GM12873 (cell line): ENCODE measurements around the gene KATNB1.

ENCODE experiments used
- TF ChIP-seq, protein P1 (sequence below): IDR thresholded peaks from 2 replicates; pipeline ENCODE4 v1.5.1; 2012; ENCODE audit warnings: low read depth, mild to moderate bottlenecking, moderate library complexity, low read length, control low read depth; ENCODE audit not compliant: insufficient read depth; ENCODE audit errors: missing control alignments

Gene KATNB1

DNA sequence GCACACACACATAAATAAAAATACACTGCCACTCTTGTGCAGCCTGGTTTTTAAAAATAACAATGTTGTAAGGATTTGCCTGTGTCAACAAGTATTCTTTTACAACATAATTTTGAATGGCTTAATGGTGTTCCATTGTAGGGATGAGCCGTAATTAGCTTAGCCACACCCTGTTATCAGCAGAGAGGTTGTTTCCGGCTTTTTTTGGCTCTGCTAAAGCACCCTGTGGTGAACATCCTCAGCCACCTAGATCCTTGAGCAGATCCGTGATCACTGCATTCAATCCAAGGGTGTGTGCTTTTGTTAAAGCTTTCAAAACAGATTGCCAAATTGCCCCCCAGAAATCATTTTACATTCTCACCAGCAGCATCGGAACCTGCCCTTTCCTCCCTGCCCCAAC, 7.0 kb downstream of the KATNB1 start:
- TF ChIP-seq, protein P1, sequence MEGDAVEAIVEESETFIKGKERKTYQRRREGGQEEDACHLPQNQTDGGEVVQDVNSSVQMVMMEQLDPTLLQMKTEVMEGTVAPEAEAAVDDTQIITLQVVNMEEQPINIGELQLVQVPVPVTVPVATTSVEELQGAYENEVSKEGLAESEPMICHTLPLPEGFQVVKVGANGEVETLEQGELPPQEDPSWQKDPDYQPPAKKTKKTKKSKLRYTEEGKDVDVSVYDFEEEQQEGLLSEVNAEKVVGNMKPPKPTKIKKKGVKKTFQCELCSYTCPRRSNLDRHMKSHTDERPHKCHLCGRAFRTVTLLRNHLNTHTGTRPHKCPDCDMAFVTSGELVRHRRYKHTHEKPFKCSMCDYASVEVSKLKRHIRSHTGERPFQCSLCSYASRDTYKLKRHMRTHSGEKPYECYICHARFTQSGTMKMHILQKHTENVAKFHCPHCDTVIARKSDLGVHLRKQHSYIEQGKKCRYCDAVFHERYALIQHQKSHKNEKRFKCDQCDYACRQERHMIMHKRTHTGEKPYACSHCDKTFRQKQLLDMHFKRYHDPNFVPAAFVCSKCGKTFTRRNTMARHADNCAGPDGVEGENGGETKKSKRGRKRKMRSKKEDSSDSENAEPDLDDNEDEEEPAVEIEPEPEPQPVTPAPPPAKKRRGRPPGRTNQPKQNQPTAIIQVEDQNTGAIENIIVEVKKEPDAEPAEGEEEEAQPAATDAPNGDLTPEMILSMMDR, result no peak

DNA sequence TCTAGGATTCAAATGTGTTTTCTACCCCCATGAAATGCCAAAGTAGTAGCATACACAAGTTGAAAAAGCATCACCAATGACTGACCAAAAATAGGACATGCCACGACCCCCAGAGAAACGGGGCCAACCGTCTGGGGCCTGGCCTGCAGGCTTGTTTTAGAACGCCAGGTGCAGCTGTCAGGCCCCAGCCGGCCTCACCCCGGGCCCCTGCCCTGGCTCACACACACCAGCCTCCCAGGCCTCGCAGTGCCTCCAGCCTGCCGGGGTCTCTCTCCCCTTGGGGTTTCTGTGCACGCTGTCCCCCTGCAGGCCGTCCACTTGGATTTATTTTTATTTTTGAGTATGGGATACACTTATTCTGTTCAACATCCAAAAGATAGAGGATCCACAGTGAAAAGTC, 7.9 kb downstream of the KATNB1 start:
- TF ChIP-seq, protein P1, result no peak

DNA sequence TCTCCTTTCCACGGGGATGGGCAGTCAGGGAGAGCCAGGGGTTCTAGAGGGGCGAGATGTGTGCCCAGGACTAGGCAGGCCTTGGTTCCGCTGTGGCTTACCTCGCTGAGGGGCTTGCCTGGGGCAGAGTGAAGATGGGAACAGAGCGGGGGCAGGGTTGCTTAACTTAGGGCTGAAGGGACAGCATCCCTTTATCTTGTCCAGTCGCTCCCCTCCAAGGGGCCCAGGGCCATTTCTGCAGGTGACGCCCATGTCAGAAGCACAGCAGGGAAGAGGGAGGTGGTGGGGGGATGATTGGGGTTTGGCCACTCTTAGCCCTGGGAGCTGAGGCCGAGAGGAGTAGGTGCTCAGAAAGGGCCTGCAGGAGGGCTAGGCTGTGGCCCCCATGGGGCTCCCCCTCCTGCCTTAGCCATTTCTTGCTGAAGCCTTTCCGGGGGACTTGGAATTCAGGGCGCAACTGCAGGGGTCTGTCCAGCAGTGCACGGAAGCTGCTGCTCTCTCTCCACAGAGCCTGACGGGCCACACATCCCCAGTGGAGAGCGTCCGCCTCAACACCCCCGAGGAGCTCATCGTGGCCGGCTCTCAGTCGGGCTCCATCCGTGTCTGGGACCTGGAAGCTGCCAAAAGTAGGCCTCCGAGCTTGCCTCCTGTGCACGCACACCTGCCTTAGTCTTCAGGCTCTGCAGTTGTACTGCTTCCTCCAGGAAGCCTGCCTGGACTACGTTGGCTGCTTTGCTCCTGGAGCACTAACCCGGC, 8.5 kb downstream of the KATNB1 start:
- TF ChIP-seq, protein P1, result no peak

DNA sequence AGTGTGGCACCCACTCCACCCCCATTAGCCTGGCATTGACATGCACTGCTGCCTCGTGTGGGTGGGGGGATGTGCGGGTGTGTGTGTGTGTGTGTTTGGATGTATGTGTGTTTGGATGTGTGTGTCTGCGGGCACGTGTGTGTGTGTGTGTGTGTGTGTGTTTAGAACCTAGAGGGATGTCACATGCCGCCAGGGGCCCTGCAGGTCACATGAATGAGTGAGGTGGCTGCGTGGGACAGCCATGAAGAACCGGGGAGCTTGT, 9.0 kb downstream of the KATNB1 start:
- TF ChIP-seq, protein P1, result no peak

DNA sequence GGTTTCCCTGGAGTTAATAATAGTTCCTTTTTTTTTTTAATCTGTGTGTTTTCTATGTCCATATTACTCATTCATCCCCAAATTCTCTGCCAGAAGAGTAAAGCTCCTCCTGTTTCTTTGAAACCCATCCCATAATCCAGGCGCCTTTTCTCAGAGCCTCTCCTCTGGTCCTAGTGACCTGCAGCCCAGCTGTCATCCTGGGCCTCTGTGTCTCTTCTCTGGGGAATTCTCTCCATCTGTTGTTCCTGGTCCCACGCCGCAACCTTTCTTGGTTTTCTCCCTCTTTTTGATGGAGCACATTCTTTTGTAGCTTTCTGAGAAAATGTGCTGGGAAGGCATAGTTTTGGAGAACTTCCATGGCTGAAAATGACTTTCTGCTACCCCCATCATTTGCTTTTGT, 10.2 kb downstream of the KATNB1 start:
- TF ChIP-seq, protein P1, result no peak

DNA sequence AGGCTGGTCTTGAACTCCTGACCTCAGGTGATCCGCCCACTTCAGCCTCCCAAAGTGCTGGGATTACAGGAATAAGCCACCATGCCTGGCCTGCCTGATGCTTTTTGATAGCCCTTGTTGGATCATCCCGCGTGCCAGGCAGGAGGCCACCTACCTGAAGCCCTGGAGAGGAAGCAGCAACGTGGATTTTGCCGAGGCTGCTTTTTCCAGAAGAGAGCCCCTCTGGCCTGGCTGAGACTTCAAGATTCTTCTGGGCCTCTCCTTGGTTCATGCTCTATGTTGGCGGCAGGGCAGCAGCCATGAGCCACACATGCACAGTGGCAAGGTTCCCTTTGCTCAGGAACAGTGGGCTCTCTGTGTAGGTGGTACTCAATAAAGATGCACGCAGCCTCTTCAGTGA, 11.5 kb downstream of the KATNB1 start:
- TF ChIP-seq, protein P1, result no peak

DNA sequence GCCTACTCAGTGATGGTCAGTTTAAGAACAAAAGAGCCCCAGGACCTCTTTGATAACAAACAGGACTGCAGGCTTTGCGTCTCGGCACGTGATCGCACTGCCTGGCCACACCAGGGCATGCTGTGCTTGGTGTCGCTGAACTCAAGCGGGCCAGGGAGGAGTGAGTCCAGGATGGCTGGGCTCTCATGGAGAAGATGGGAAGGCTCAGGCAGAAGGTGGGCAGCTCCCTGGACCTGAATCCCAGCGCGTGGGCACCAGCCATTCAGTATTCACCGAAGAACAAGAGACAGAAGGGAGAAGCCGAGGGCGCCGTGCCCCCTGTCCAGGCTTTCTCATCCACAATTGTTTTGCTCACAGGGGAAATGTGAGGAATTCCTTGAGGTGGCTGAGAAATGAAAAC, 11.9 kb downstream of the KATNB1 start:
- TF ChIP-seq, protein P1, result no peak
